Liver (tissue), 9 donors: ENCODE results near the gene CARD19. TPM values are rescaled to one million over a fixed set of nuclear protein-coding genes. Genes with fewer than 3 reads are reported as not detected.

Experiments used
- DNase-seq: peaks from one replicate; pipeline ENCODE4 v3.0.0-alpha.2; 2017; ENCODE audit warnings: low spot score
- H3K27ac ChIP-seq, 2 donors: one replicate each; pipeline ENCODE4 v1.7.0; 2013; ENCODE audit warnings: inconsistent platforms in 2 of 2, low read length in 2 of 2, control low read depth in 1 of 2, low read depth in 1 of 2, mild to moderate bottlenecking in 1 of 2
- H3K27me3 ChIP-seq, 4 donors: one replicate each; pipeline versions ENCODE4 v1.6.1 to v1.7.0; 2013; ENCODE audit warnings: low read length in 3 of 4, inconsistent platforms in 1 of 4, mild to moderate bottlenecking in 1 of 4, moderate library complexity in 1 of 4; ENCODE audit not compliant: control insufficient read depth in 4 of 4, insufficient read depth in 4 of 4
- H3K36me3 ChIP-seq, 4 donors: one replicate each; pipeline versions ENCODE4 v1.6.1 to v1.7.0; 2013; ENCODE audit warnings: low read length in 3 of 4, mild to moderate bottlenecking in 3 of 4, low read depth in 1 of 4, moderate library complexity in 1 of 4; ENCODE audit not compliant: control insufficient read depth in 4 of 4, insufficient read depth in 3 of 4
- H3K4me1 ChIP-seq, 4 donors: one replicate each; pipeline versions ENCODE4 v1.6.1 to v1.7.0; 2013; ENCODE audit warnings: low read length in 3 of 4, mild to moderate bottlenecking in 3 of 4, moderate library complexity in 1 of 4; ENCODE audit not compliant: control insufficient read depth in 4 of 4, insufficient read depth in 4 of 4
- H3K4me3 ChIP-seq, 3 donors: one replicate each; pipeline versions ENCODE4 v1.6.1 to v1.7.0; 2013; ENCODE audit warnings: low read length in 3 of 3, control low read depth in 1 of 3, low read depth in 1 of 3, mild to moderate bottlenecking in 1 of 3
- H3K9ac ChIP-seq, 2 donors: one replicate each; pipeline ENCODE4 v1.7.0; 2013; ENCODE audit warnings: low read length in 2 of 2, mild to moderate bottlenecking in 2 of 2, moderate library complexity in 2 of 2, control low read depth in 1 of 2, low read depth in 1 of 2
- H3K9me3 ChIP-seq, 4 donors: one replicate each; pipeline versions ENCODE4 v1.6.1 to v1.7.0; 2013; ENCODE audit warnings: low read length in 3 of 4; ENCODE audit not compliant: control insufficient read depth in 4 of 4
- CTCF ChIP-seq: fragments of 150-350 bp; IDR thresholded peaks from 2 replicates; pipeline ENCODE4 v1.5.1; 2017; ENCODE audit warnings: improper control_type of control experiment, low read depth, low read length; ENCODE audit not compliant: missing input control
- EGR1 ChIP-seq, 2 donors: IDR thresholded peaks; 2 replicates each; pipeline ENCODE4 v1.6.1; 2016 to 2018; ENCODE audit warnings: antibody characterized with exemption in 2 of 2, low read depth in 2 of 2
- FOXA1 ChIP-seq: IDR thresholded peaks from 2 replicates; pipeline ENCODE4 v1.6.1; 2016; ENCODE audit warnings: antibody characterized with exemption
- FOXA2 ChIP-seq: IDR thresholded peaks from 2 replicates; pipeline ENCODE4 v1.6.1; 2016; ENCODE audit warnings: antibody characterized with exemption
- GABPA ChIP-seq, 2 donors: IDR thresholded peaks in 1 of 2; conservative IDR thresholded peaks in 1 of 2; 2 replicates each; pipeline ENCODE4 v1.6.1; 2016; ENCODE audit warnings: antibody characterized with exemption in 2 of 2, mild to moderate bottlenecking in 1 of 2, moderate library complexity in 1 of 2
- HNF4A ChIP-seq, 2 donors: conservative IDR thresholded peaks; 2 replicates each; pipeline ENCODE4 v1.6.1; 2016; ENCODE audit warnings: antibody characterized with exemption in 2 of 2, mild to moderate bottlenecking in 2 of 2
- HNF4G ChIP-seq: IDR thresholded peaks from 2 replicates; pipeline ENCODE4 v1.6.1; 2016; ENCODE audit warnings: antibody characterized with exemption
- JUND ChIP-seq, 2 donors: IDR thresholded peaks; 2 replicates each; pipeline ENCODE4 v1.6.1; 2016; ENCODE audit warnings: antibody characterized with exemption in 2 of 2
- NR2F2 ChIP-seq: IDR thresholded peaks from 2 replicates; pipeline ENCODE4 v1.6.1; 2016; ENCODE audit warnings: antibody characterized with exemption
- RAD21 ChIP-seq, 2 donors: IDR thresholded peaks; 2 replicates each; pipeline ENCODE4 v1.6.1; 2016; ENCODE audit warnings: antibody characterized with exemption in 2 of 2, mild to moderate bottlenecking in 2 of 2
- REST ChIP-seq: IDR thresholded peaks from 2 replicates; pipeline ENCODE4 v1.6.1; 2016; ENCODE audit warnings: antibody characterized with exemption, mild to moderate bottlenecking
- RXRA ChIP-seq, 2 donors: IDR thresholded peaks; 2 replicates each; pipeline ENCODE4 v1.6.1; 2017 to 2018; ENCODE audit warnings: antibody characterized with exemption in 2 of 2, mild to moderate bottlenecking in 1 of 2
- SP1 ChIP-seq: IDR thresholded peaks from 2 replicates; pipeline ENCODE4 v1.6.1; 2018; ENCODE audit warnings: antibody characterized with exemption, mild to moderate bottlenecking
- TAF1 ChIP-seq: conservative IDR thresholded peaks from 2 replicates; pipeline ENCODE4 v1.6.1; 2016; ENCODE audit warnings: antibody characterized with exemption, mild to moderate bottlenecking
- YY1 ChIP-seq: IDR thresholded peaks from 2 replicates; pipeline ENCODE4 v1.6.1; 2016; ENCODE audit warnings: antibody characterized with exemption, mild to moderate bottlenecking
- whole genome bisulfite sequencing: extraction: QIAGEN DNeasy Blood & Tissue Kit; methylation state at CpG from one replicate; pipeline ENCODE4 v1.1.7; 2013; 5-methylcytosine and 5-hydroxymethylcytosine counted together
- polyA plus RNA-seq, 2 donors: library from polyadenylated mRNA; stranded (reverse) in 1 of 2; unstranded in 1 of 2; fragments of 200-250 nt in 1 of 2; fragments of >200 nt in 1 of 2; fragmentation: Nextera tagmentation in 1 of 2; extraction: Ambion mirVana in 1 of 2; gene quantifications; one replicate each; pipeline versions ENCODE4 v1.2.1 to v1.2.3, GENCODE V29; 2013 to 2015
- total RNA-seq, 2 donors: library from RNA; depleted of rRNA; stranded (reverse); fragments of >200 nt; gene quantifications; one replicate each; pipeline ENCODE4 v1.2.3, GENCODE V29; 2014
- TF ChIP-seq, protein P1 (sequence below): IDR thresholded peaks from 2 replicates; pipeline ENCODE4 v1.6.1; 2016; ENCODE audit warnings: antibody characterized with exemption
- TF ChIP-seq, protein P2 (sequence below): IDR thresholded peaks from 2 replicates; pipeline ENCODE4 v1.6.1; 2016; ENCODE audit warnings: antibody characterized with exemption
- TF ChIP-seq, protein P3 (sequence below): IDR thresholded peaks from 2 replicates; pipeline ENCODE4 v1.6.1; 2016; ENCODE audit warnings: antibody characterized with exemption
- donor health status: healthy.
- donor health status: healthy.
- donor health status: healthy.
- donor health status: healthy.
- donor health status: healthy.

CARD19 gene
- total and polyA plus RNA-seq, 4 donors: 13.0 to 18.2 (median 16.3) TPM

GRCh38 chr9:93059011-93059714 is 36.9 kb upstream of the CARD19 start:
- peak overlapping the region; percentile 62 for H3K27ac ChIP-seq
- H3K4me1 ChIP-seq: peaks cover 9 to 40% (median 30%) of the 10 kb centered on the region in 4 donors
- TF ChIP-seq FOXA2 (no peak), JUND (IDR thresholded peaks at IDR 0.05) (no peak), HNF4A (conservative IDR thresholded peaks at IDR 0.05) (no peak), HNF4G (no peak)
- no peaks in the 10 kb centered on the region for H3K9me3 ChIP-seq
- H3K4me3 ChIP-seq: peak overlapping the region; percentile 31 to 71 (median 61)
- peak overlapping the region; percentile 42 to 48 for H3K9ac ChIP-seq
- DNase-seq: no peak
- H3K27me3 ChIP-seq: no peaks in the 10 kb centered on the region
- WGBS: 27% methylated on average over 53 of the region's 53 CpGs
- no peaks in the 10 kb centered on the region for H3K36me3 ChIP-seq

- Histone ChIP-seq H3K27ac (peak overlapping the region; percentile 39 to 62), H3K36me3 (no peaks in the 10 kb centered on the region), H3K9me3 (no peaks in the 10 kb centered on the region), H3K4me3 (peak overlapping the region in 1 of 3 donors; percentile 71), H3K9ac (peak overlapping the region in 1 of 2 donors; percentile 42), H3K27me3 (no peaks in the 10 kb centered on the region), H3K4me1 (peaks cover 9 to 40% (median 30%) of the 10 kb centered on the region in 4 donors)
- TF ChIP-seq, protein P1, sequence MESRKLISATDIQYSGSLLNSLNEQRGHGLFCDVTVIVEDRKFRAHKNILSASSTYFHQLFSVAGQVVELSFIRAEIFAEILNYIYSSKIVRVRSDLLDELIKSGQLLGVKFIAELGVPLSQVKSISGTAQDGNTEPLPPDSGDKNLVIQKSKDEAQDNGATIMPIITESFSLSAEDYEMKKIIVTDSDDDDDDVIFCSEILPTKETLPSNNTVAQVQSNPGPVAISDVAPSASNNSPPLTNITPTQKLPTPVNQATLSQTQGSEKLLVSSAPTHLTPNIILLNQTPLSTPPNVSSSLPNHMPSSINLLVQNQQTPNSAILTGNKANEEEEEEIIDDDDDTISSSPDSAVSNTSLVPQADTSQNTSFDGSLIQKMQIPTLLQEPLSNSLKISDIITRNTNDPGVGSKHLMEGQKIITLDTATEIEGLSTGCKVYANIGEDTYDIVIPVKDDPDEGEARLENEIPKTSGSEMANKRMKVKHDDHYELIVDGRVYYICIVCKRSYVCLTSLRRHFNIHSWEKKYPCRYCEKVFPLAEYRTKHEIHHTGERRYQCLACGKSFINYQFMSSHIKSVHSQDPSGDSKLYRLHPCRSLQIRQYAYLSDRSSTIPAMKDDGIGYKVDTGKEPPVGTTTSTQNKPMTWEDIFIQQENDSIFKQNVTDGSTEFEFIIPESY: no peak
- TF ChIP-seq CTCF: no peak
- TF ChIP-seq RXRA (IDR thresholded peaks at IDR 0.05): no peak
- TF ChIP-seq RAD21 (IDR thresholded peaks at IDR 0.05): no peak
- TF ChIP-seq HNF4A (conservative IDR thresholded peaks at IDR 0.05): no peak
- TF ChIP-seq, protein P2, sequence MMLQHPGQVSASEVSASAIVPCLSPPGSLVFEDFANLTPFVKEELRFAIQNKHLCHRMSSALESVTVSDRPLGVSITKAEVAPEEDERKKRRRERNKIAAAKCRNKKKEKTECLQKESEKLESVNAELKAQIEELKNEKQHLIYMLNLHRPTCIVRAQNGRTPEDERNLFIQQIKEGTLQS: no peak
- no peak for TF ChIP-seq REST
- TF ChIP-seq HNF4G: no peak
- TF ChIP-seq YY1: no peak
- TF ChIP-seq FOXA1: no peak
- TF ChIP-seq TAF1: no peak
- TF ChIP-seq FOXA2: no peak
- no peak for TF ChIP-seq GABPA (IDR thresholded peaks at IDR 0.05 in 1 of 2, conservative IDR thresholded peaks at IDR 0.05 in 1 of 2)
- TF ChIP-seq, protein P3, sequence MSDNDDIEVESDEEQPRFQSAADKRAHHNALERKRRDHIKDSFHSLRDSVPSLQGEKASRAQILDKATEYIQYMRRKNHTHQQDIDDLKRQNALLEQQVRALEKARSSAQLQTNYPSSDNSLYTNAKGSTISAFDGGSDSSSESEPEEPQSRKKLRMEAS: no peak
- TF ChIP-seq NR2F2: no peak
- no peak for TF ChIP-seq SP1
- no peak for TF ChIP-seq JUND (IDR thresholded peaks at IDR 0.05)
- TF ChIP-seq EGR1 (IDR thresholded peaks at IDR 0.05; ENCODE audit: low read depth in 2 of 2): no peak
- no peak for DNase-seq
- WGBS: 81% methylated on average over 7 of the region's 7 CpGs
Measured at GRCh38 chr9:93059715-93060578, 36.1 kb upstream of the CARD19 start.
